Stimulated activated CD8-positive, alpha-beta memory T cell treated with anti-CD3 and anti-CD28 coated beads, Interleukin-2, amount 100 ng/mL, for 48 hours (primary cell): Measurements from ENCODE around the gene GIMD1.
"Not testable (repeated sequence)": the region's sequence is repeated elsewhere in the genome, so short reads cannot be mapped to it uniquely, and the experiment has no call there.

Experiments
- DNase-seq, 2 donors: peaks; one replicate each; pipeline ENCODE4 v3.0.0-alpha.2; 2020; ENCODE audit warnings: low read depth in 2 of 2

Gene GIMD1

GRCh38 chr4:106351016-106351415 is 17.6 kb downstream of the GIMD1 start:
- no peak for DNase-seq

- no peak for DNase-seq
Observed at GRCh38 chr4:106347167-106347566, 21.4 kb downstream of the GIMD1 start.

- DNase-seq: no peak
Observed at GRCh38 chr4:106344647-106344970, 24.0 kb downstream of the GIMD1 start.

- no peak for DNase-seq
Observed at GRCh38 chr4:106343865-106344646, 24.5 kb downstream of the GIMD1 start.

- no peak for DNase-seq
Observed at GRCh38 chr4:106340774-106341173, 27.8 kb downstream of the GIMD1 start.

- DNase-seq: no peak
Observed at GRCh38 chr4:106339431-106339830, 29.1 kb downstream of the GIMD1 start.

GRCh38 chr4:106338671-106339070 is 29.9 kb downstream of the GIMD1 start:
- DNase-seq: no peak

- DNase-seq: no peak
Observed at GRCh38 chr4:106337916-106338315, 30.7 kb downstream of the GIMD1 start.

- DNase-seq: no peak
Observed at GRCh38 chr4:106336618-106337017, 32.0 kb downstream of the GIMD1 start.

GRCh38 chr4:106334741-106335470 is 33.7 kb downstream of the GIMD1 start:
- DNase-seq: no peak

GRCh38 chr4:106333186-106333585 is 35.4 kb downstream of the GIMD1 start:
- DNase-seq: no peak

GRCh38 chr4:106329041-106329618 is 39.4 kb downstream of the GIMD1 start:
- no peak for DNase-seq

- no peak for DNase-seq
Observed at GRCh38 chr4:106325800-106326199, 42.8 kb downstream of the GIMD1 start.

GRCh38 chr4:106323119-106323518 is 45.5 kb downstream of the GIMD1 start:
- DNase-seq: no peak

GRCh38 chr4:106321814-106322213 is 46.8 kb downstream of the GIMD1 start:
- DNase-seq: not testable (repeated sequence)

GRCh38 chr4:106321168-106321567 is 47.4 kb downstream of the GIMD1 start:
- not testable (repeated sequence) for DNase-seq

- no peak for DNase-seq
Observed at GRCh38 chr4:106320235-106320634, 48.3 kb downstream of the GIMD1 start.

GRCh38 chr4:106318511-106318910 is 50.1 kb downstream of the GIMD1 start:
- no peak for DNase-seq

GRCh38 chr4:106317815-106318214 is 50.8 kb downstream of the GIMD1 start:
- no peak for DNase-seq

- no peak for DNase-seq
Observed at GRCh38 chr4:106316773-106317409, 51.7 kb downstream of the GIMD1 start.

- DNase-seq: peak; percentile 67 to 77
Observed at GRCh38 chr4:106315968-106316772, 52.4 kb downstream of the GIMD1 start, which contains the start of the genes AIMP1 and TBCK. TSS of gene AIMP1 (plus strand) at chr4:106316550. CDS start at chr4:106325010, 8,460 bp downstream. TSS of gene TBCK (minus strand) at chr4:106316209. CDS start at chr4:106308960, 7,249 bp downstream.
